ENCODE data around the gene SGSM1. TPM values are rescaled to one million over a fixed set of nuclear protein-coding genes. Genes with fewer than 3 reads are reported as not detected.

The SGSM1 gene
- polyA plus RNA-seq, 3 donors, result not detected

DNA sequence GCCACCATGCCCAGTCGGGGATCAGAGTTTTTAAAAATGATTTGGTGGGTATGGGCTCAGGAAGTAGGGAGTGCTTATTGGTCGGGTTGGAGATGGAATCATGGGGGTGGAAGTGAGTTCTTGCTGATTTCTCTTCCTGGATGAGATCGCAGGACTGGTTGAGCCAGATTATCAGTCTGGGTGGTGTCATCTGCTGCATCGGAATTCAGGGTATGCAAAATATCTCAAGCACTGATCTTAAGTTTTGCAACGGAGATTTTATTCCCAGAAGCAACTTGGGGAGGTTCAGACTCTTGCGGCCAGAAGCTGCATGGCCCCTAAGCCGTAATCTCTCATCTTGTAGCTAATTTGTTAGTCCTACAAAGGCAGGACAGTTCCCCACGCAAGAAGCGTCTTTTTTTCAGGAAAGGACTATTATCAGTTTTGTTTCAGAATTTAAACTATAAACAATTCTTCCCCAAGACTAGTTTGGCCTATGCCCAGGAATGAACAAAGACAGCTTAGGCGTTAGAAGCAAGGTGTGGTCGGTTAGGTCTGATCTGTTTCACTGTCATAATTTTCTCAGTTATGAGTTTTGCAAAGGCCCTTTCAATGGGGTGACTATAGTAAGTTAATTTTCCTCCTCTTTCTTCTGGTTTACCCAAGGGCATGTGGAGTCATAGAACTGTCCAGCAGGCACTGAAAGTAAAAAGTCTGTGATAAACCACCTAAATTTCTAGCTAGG is 30.1 kb upstream of the SGSM1 start:
- peaks cover 0 to 2% of the 10 kb centered on the region in 2 donors for H3K27me3 ChIP-seq (ENCODE audit: control insufficient read depth in 2 of 2, insufficient read depth in 2 of 2, low read length in 2 of 2)
- DNase-seq, result no peak
- no peak overlapping the region for H3K4me2 ChIP-seq (replicated peaks; ENCODE audit: extremely low read depth, low read length, poor library complexity, severe bottlenecking)
- TF ChIP-seq, protein P1, sequence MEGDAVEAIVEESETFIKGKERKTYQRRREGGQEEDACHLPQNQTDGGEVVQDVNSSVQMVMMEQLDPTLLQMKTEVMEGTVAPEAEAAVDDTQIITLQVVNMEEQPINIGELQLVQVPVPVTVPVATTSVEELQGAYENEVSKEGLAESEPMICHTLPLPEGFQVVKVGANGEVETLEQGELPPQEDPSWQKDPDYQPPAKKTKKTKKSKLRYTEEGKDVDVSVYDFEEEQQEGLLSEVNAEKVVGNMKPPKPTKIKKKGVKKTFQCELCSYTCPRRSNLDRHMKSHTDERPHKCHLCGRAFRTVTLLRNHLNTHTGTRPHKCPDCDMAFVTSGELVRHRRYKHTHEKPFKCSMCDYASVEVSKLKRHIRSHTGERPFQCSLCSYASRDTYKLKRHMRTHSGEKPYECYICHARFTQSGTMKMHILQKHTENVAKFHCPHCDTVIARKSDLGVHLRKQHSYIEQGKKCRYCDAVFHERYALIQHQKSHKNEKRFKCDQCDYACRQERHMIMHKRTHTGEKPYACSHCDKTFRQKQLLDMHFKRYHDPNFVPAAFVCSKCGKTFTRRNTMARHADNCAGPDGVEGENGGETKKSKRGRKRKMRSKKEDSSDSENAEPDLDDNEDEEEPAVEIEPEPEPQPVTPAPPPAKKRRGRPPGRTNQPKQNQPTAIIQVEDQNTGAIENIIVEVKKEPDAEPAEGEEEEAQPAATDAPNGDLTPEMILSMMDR (IDR thresholded peaks at IDR 0.05), result no peak
- intact Hi-C loops (cut with micrococcal nuclease), result no loop called here
- no peaks in the 10 kb centered on the region for H3K79me2 ChIP-seq (ENCODE audit: insufficient read depth, low read length)
- Mint-ChIP-seq H3K9me3 (peaks cover 0 to 4% (median 0%) of the 10 kb centered on the region in 7 donors), H3K4me1 (no peaks in the 10 kb centered on the region), H3K36me3 (no peaks in the 10 kb centered on the region), H3K27me3 (ENCODE audit: low read depth in 3 of 3) (peaks cover 11 to 18% (median 16%) of the 10 kb centered on the region in 3 donors), H3K27ac (no peak overlapping the region), H3K4me3 (no peak overlapping the region)
- no peaks in the 10 kb centered on the region for H4K20me1 ChIP-seq (ENCODE audit: insufficient read depth, low read length)
- H3K9me3 ChIP-seq (replicated peaks in 1 of 2; ENCODE audit: control insufficient read depth in 1 of 2, insufficient read depth in 1 of 2, low read length in 2 of 2), result no peaks in the 10 kb centered on the region
- H3K27ac ChIP-seq (ENCODE audit: low read depth in 1 of 2, low read length in 2 of 2), result no peak overlapping the region
- WGBS (ENCODE audit: insufficient coverage), result 81% methylated on average over 6 of the region's 11 CpGs
- H3K4me1 ChIP-seq (ENCODE audit: control insufficient read depth in 1 of 2, insufficient read depth in 2 of 2, low read length in 2 of 2), result no peaks in the 10 kb centered on the region
- H3K36me3 ChIP-seq (replicated peaks in 1 of 2; ENCODE audit: control insufficient read depth in 1 of 2, insufficient read depth in 2 of 2, low read length in 2 of 2), result no peaks in the 10 kb centered on the region
- no peak overlapping the region for H2AFZ ChIP-seq (ENCODE audit: insufficient read depth, low read depth, low read length, poor library complexity, severe bottlenecking)
- no peak overlapping the region for H3K9ac ChIP-seq (ENCODE audit: insufficient read depth, low read length, poor library complexity, severe bottlenecking)
- no peak overlapping the region for H3K4me3 ChIP-seq (replicated peaks in 1 of 3; ENCODE audit: low read depth in 2 of 3, low read length in 3 of 3)

DNA sequence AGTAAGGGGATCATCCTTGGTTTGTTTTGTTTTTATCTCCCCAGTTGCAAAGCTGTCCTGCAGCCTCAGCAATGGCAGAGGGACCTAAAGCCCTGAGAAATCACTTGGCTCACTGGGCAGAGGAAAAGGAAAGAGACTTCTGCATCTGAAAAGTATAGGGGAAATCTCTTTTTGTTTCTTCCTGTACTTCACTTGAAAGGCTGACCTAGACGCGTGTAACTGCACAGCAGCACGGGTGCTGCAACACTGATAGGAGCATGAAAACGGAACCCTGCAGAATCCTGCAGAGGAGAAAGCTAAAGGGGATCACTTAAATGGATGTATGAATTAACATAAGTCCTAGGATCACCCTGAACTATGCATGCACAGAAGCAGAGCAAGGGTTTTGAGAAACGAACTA is 29.5 kb upstream of the SGSM1 start:
- Histone ChIP-seq H2AFZ (ENCODE audit: insufficient read depth, low read depth, low read length, poor library complexity, severe bottlenecking) (no peak overlapping the region), H3K27ac (ENCODE audit: low read depth in 1 of 2, low read length in 2 of 2) (no peak overlapping the region), H3K36me3 (replicated peaks in 1 of 2; ENCODE audit: control insufficient read depth in 1 of 2, insufficient read depth in 2 of 2, low read length in 2 of 2) (no peaks in the 10 kb centered on the region), H3K4me2 (replicated peaks; ENCODE audit: extremely low read depth, low read length, poor library complexity, severe bottlenecking) (no peak overlapping the region), H3K4me3 (replicated peaks in 1 of 3; ENCODE audit: low read depth in 2 of 3, low read length in 3 of 3) (no peak overlapping the region), H3K27me3 (ENCODE audit: control insufficient read depth in 2 of 2, insufficient read depth in 2 of 2, low read length in 2 of 2) (peaks cover 0 to 2% of the 10 kb centered on the region in 2 donors), H4K20me1 (ENCODE audit: insufficient read depth, low read length) (no peaks in the 10 kb centered on the region), H3K9me3 (replicated peaks in 1 of 2; ENCODE audit: control insufficient read depth in 1 of 2, insufficient read depth in 1 of 2, low read length in 2 of 2) (no peaks in the 10 kb centered on the region), H3K79me2 (ENCODE audit: insufficient read depth, low read length) (no peaks in the 10 kb centered on the region), H3K9ac (ENCODE audit: insufficient read depth, low read length, poor library complexity, severe bottlenecking) (no peak overlapping the region), H3K4me1 (ENCODE audit: control insufficient read depth in 1 of 2, insufficient read depth in 2 of 2, low read length in 2 of 2) (no peaks in the 10 kb centered on the region)
- Mint-ChIP-seq H3K27me3 (ENCODE audit: low read depth in 3 of 3) (peaks cover 11 to 20% (median 16%) of the 10 kb centered on the region in 3 donors), H3K36me3 (no peaks in the 10 kb centered on the region), H3K9me3 (peaks cover 0 to 6% (median 2%) of the 10 kb centered on the region in 7 donors), H3K4me3 (no peak overlapping the region), H3K27ac (no peak overlapping the region), H3K4me1 (no peaks in the 10 kb centered on the region)
- 57% methylated on average over 1 of the region's 5 CpGs for WGBS (ENCODE audit: insufficient coverage)
- TF ChIP-seq, protein P1 (IDR thresholded peaks at IDR 0.05), result no peak
- intact Hi-C loops (cut with micrococcal nuclease), result no loop called here
- no peak for DNase-seq

Measured in CD14-positive monocyte (primary cell).